Measurements from ENCODE around the gene SLC38A4.

The SLC38A4 gene

GRCh38 chr12:46814143-46814542, 11.7 kb downstream of the SLC38A4 start:
- no peak for DNase-seq (ENCODE audit: low spot score)

GRCh38 chr12:46811185-46811584, 14.6 kb downstream of the SLC38A4 start:
- no peak for DNase-seq (ENCODE audit: low spot score)

GRCh38 chr12:46808955-46809697, 16.7 kb downstream of the SLC38A4 start:
- no peak for DNase-seq (ENCODE audit: low spot score)

- no peak for DNase-seq (ENCODE audit: low spot score)
Observed at GRCh38 chr12:46808317-46808716, 17.5 kb downstream of the SLC38A4 start.

- DNase-seq (ENCODE audit: low spot score) = no peak
Observed at GRCh38 chr12:46804054-46804453, 21.7 kb downstream of the SLC38A4 start.

GRCh38 chr12:46803517-46803916, 22.3 kb downstream of the SLC38A4 start:
- DNase-seq (ENCODE audit: low spot score) = no peak

GRCh38 chr12:46801293-46801692, 24.5 kb downstream of the SLC38A4 start:
- DNase-seq (ENCODE audit: low spot score) = no peak

- DNase-seq (ENCODE audit: low spot score) = no peak
Observed at GRCh38 chr12:46800160-46800559, 25.6 kb downstream of the SLC38A4 start.

- DNase-seq (ENCODE audit: low spot score) = no peak
Observed at GRCh38 chr12:46798648-46799047, 27.1 kb downstream of the SLC38A4 start.

GRCh38 chr12:46798056-46798455, 27.7 kb downstream of the SLC38A4 start:
- no peak for DNase-seq (ENCODE audit: low spot score)

- DNase-seq (ENCODE audit: low spot score) = no peak
Observed at GRCh38 chr12:46795988-46796387, 29.8 kb downstream of the SLC38A4 start.

GRCh38 chr12:46794593-46795190, 31.1 kb downstream of the SLC38A4 start:
- DNase-seq (ENCODE audit: low spot score) = no peak

GRCh38 chr12:46792925-46793324, 32.9 kb downstream of the SLC38A4 start:
- no peak for DNase-seq (ENCODE audit: low spot score)

GRCh38 chr12:46790066-46790465, 35.7 kb downstream of the SLC38A4 start:
- no peak for DNase-seq (ENCODE audit: low spot score)

- no peak for DNase-seq (ENCODE audit: low spot score)
Observed at GRCh38 chr12:46788072-46788887, 37.5 kb downstream of the SLC38A4 start.

- DNase-seq (ENCODE audit: low spot score) = no peak
Observed at GRCh38 chr12:46787496-46788055, 38.2 kb downstream of the SLC38A4 start.

GRCh38 chr12:46786774-46787173, 39.0 kb downstream of the SLC38A4 start:
- no peak for DNase-seq (ENCODE audit: low spot score)

- DNase-seq (ENCODE audit: low spot score) = no peak
Observed at GRCh38 chr12:46785382-46785781, 40.4 kb downstream of the SLC38A4 start.

GRCh38 chr12:46783871-46784270, 41.9 kb downstream of the SLC38A4 start:
- no peak for DNase-seq (ENCODE audit: low spot score)

- no peak for DNase-seq (ENCODE audit: low spot score)
Observed at GRCh38 chr12:46779879-46780278, 45.9 kb downstream of the SLC38A4 start.

GRCh38 chr12:46779063-46779462, 46.7 kb downstream of the SLC38A4 start:
- DNase-seq (ENCODE audit: low spot score) = no peak

GRCh38 chr12:46778415-46778814, 47.4 kb downstream of the SLC38A4 start:
- DNase-seq (ENCODE audit: low spot score) = no peak

GRCh38 chr12:46777587-46777986, 48.2 kb downstream of the SLC38A4 start:
- DNase-seq (ENCODE audit: low spot score) = no peak

Data from hematopoietic multipotent progenitor cell treated with erythropoietin and hydrocortisone succinate and interleukin-3 and kit ligand, for 17 days (in vitro differentiated cells).